Breast epithelium (tissue), 4 donors: ENCODE data around the gene SDCCAG8. TPM values are rescaled to one million over a fixed set of nuclear protein-coding genes. Genes with fewer than 3 reads are reported as not detected.
A peak's percentile ranks its signal among the peaks of the same experiment; 100 is the strongest.

Experiments used
- DNase-seq, 2 donors: peaks; one replicate each; pipeline ENCODE4 v3.0.0-alpha.2; 2019; ENCODE audit warnings: low spot score in 2 of 2
- H3K27ac ChIP-seq, 2 donors: fragments of 200-600 bp; sonication (generic) in 1 of 2; one replicate each; pipeline ENCODE4 v1.5.1; 2016 to 2019; ENCODE audit warnings: mild to moderate bottlenecking in 1 of 2
- H3K27me3 ChIP-seq, 2 donors: fragments of 200-600 bp; sonication (generic) in 1 of 2; one replicate each; pipeline versions ENCODE4 v1.5.1 to v1.6.0; 2017 to 2019; ENCODE audit warnings: control low read depth in 1 of 2, mild to moderate bottlenecking in 1 of 2
- H3K36me3 ChIP-seq: fragments of 200-600 bp; one replicate; pipeline ENCODE4 v1.5.1; 2019
- H3K4me1 ChIP-seq, 2 donors: fragments of 200-600 bp; sonication (generic); one replicate each; pipeline ENCODE4 v1.5.1; 2016 to 2019; ENCODE audit warnings: control low read depth in 1 of 2
- H3K4me3 ChIP-seq, 3 donors: fragments of 200-600 bp; sonication (generic); 1 replicate in 2 of 3; 2 replicates in 1 of 3; pipeline ENCODE4 v1.5.1; 2016 to 2019; ENCODE audit warnings: mild to moderate bottlenecking in 3 of 3, moderate library complexity in 2 of 3
- H3K9me3 ChIP-seq, 2 donors: fragments of 200-600 bp; sonication (generic) in 1 of 2; one replicate each; pipeline ENCODE4 v1.5.1; 2016 to 2019; ENCODE audit warnings: control low read depth in 1 of 2
- CTCF ChIP-seq, 3 donors: fragments of 450-650 bp; IDR thresholded peaks; one replicate each; pipeline ENCODE4 v1.5.1; 2016 to 2017; ENCODE audit warnings: antibody characterized with exemption in 3 of 3, mild to moderate bottlenecking in 3 of 3, moderate library complexity in 3 of 3
- POLR2A ChIP-seq: fragments of 450-650 bp; IDR thresholded peaks from one replicate; pipeline ENCODE4 v1.6.1; 2016; ENCODE audit warnings: antibody characterized with exemption, mild to moderate bottlenecking, moderate library complexity
- POLR2AphosphoS5 ChIP-seq, 3 donors: sonication (generic); formaldehyde crosslinking; IDR thresholded peaks; one replicate each; pipeline ENCODE4 v1.6.1; 2017; ENCODE audit warnings: antibody characterized with exemption in 3 of 3
- intact Hi-C: fragments of 100-400 bp; cut with DNase I; formaldehyde crosslinking; loops from one replicate; pipeline ENCODE4 v1.15.1; 2023; ENCODE audit warnings: low total_unique reads
- total RNA-seq, 3 donors: library from RNA; depleted of rRNA; stranded (reverse); fragments of >200 nt; gene quantifications; one replicate each; pipeline ENCODE4 v1.1.0, GENCODE V29; 2016

SDCCAG8 gene
- total RNA-seq, 3 donors from 2014 or later, result 48.6 to 73.0 (median 62.3) TPM

GRCh38 chr1:243294723-243295121, 38.9 kb downstream of the SDCCAG8 start:
- no peaks in the 10 kb centered on the region for H3K9me3 ChIP-seq
- DNase-seq, result no peak
- H3K27me3 ChIP-seq, result no peaks in the 10 kb centered on the region
- TF ChIP-seq CTCF (IDR thresholded peaks at IDR 0.05) (no peak), POLR2AphosphoS5 (IDR thresholded peaks at IDR 0.05) (no peak), POLR2A (no peak)
- no peak overlapping the region for H3K27ac ChIP-seq
- H3K4me3 ChIP-seq, result no peak overlapping the region
- H3K4me1 ChIP-seq, result no peaks in the 10 kb centered on the region
- intact Hi-C loops, result no loop called here
- no peaks in the 10 kb centered on the region for H3K36me3 ChIP-seq

GRCh38 chr1:243299069-243299468, 43.2 kb downstream of the SDCCAG8 start:
- TF ChIP-seq CTCF (IDR thresholded peaks at IDR 0.05) (no peak), POLR2A (no peak), POLR2AphosphoS5 (IDR thresholded peaks at IDR 0.05) (no peak)
- H3K9me3 ChIP-seq, result peaks cover 0 to 10% of the 10 kb centered on the region in 2 donors
- DNase-seq, result no peak
- no peak overlapping the region for H3K27ac ChIP-seq
- H3K36me3 ChIP-seq, result no peaks in the 10 kb centered on the region
- H3K27me3 ChIP-seq, result no peaks in the 10 kb centered on the region
- H3K4me1 ChIP-seq, result no peaks in the 10 kb centered on the region
- intact Hi-C loops, result no loop called here
- H3K4me3 ChIP-seq, result no peak overlapping the region

- Histone ChIP-seq H3K4me1 (no peaks in the 10 kb centered on the region), H3K27ac (no peak overlapping the region), H3K27me3 (no peaks in the 10 kb centered on the region), H3K36me3 (no peaks in the 10 kb centered on the region), H3K4me3 (no peak overlapping the region), H3K9me3 (peaks cover 0 to 10% of the 10 kb centered on the region in 2 donors)
- DNase-seq, result no peak
- no peak for TF ChIP-seq CTCF (IDR thresholded peaks at IDR 0.05)
- intact Hi-C loops, result no loop called here
These were observed 45.2 kb downstream of the SDCCAG8 start for GRCh38 chr1:243301059-243301458.

- Histone ChIP-seq H3K27me3 (no peaks in the 10 kb centered on the region), H3K27ac (no peak overlapping the region), H3K4me1 (no peaks in the 10 kb centered on the region), H3K36me3 (no peaks in the 10 kb centered on the region), H3K4me3 (no peak overlapping the region), H3K9me3 (no peaks in the 10 kb centered on the region)
- intact Hi-C loops, result no loop called here
- TF ChIP-seq POLR2AphosphoS5 (IDR thresholded peaks at IDR 0.05) (no peak), POLR2A (no peak), CTCF (IDR thresholded peaks at IDR 0.05) (no peak)
- no peak for DNase-seq
These were observed 56.0 kb downstream of the SDCCAG8 start for GRCh38 chr1:243311809-243312208.

- DNase-seq, result no peak
- Histone ChIP-seq H3K4me3 (no peak overlapping the region), H3K27ac (peak overlapping the region; percentile 6 to 17), H3K9me3 (no peaks in the 10 kb centered on the region), H3K27me3 (no peaks in the 10 kb centered on the region), H3K4me1 (no peaks in the 10 kb centered on the region), H3K36me3 (no peaks in the 10 kb centered on the region)
- TF ChIP-seq CTCF (IDR thresholded peaks at IDR 0.05), result no peak
- TF ChIP-seq POLR2A, result no peak
- TF ChIP-seq POLR2AphosphoS5 (IDR thresholded peaks at IDR 0.05), result no peak
- intact Hi-C loops, result no loop called here
These were observed 57.3 kb downstream of the SDCCAG8 start for GRCh38 chr1:243312952-243313634.
